HCT116 (cell line): Measurements from ENCODE around the gene SLC15A2.

Experiments used
- CEBPB ChIP-seq: IDR thresholded peaks from 2 replicates; pipeline ENCODE4 v1.6.1; 2012; ENCODE audit warnings: low read depth
- CTCF ChIP-seq, 3 experiments: fragments of 200-600 bp in 1 of 3; sonication (generic) in 1 of 3; IDR thresholded peaks in 2 of 3; conservative IDR thresholded peaks in 1 of 3; 2 replicates each; pipeline ENCODE4 v1.5.1; 2012 to 2017; ENCODE audit warnings: low read depth in 2 of 3, low read length in 2 of 3, antibody characterized with exemption in 1 of 3, borderline replicate concordance in 1 of 3, control low read depth in 1 of 3, mild to moderate bottlenecking in 1 of 3, mixed read lengths in 1 of 3, mixed run types in 1 of 3, moderate library complexity in 1 of 3; ENCODE audit not compliant: insufficient read depth in 1 of 3
- MAX ChIP-seq: IDR thresholded peaks from 2 replicates; pipeline ENCODE4 v1.6.1; 2012
- POLR2AphosphoS5 ChIP-seq: IDR thresholded peaks from 2 replicates; pipeline ENCODE4 v1.6.1; 2011; ENCODE audit warnings: mild to moderate bottlenecking, low read depth, low read length, moderate library complexity
- RAD21 ChIP-seq: IDR thresholded peaks from 2 replicates; pipeline ENCODE4 v1.6.1; 2012; ENCODE audit warnings: low read depth, mild to moderate bottlenecking
- TCF7L2 ChIP-seq: IDR thresholded peaks from 2 replicates; pipeline ENCODE4 v1.7.0; 2011; ENCODE audit warnings: borderline replicate concordance, inconsistent platforms; ENCODE audit not compliant: insufficient read depth, insufficient read length; ENCODE audit errors: extremely low read depth

GRCh38 chr3:121926380-121926779 lies 32.2 kb downstream of the SLC15A2 start:
- no peak for TF ChIP-seq CEBPB
- no peak for TF ChIP-seq MAX
- TF ChIP-seq CTCF (IDR thresholded peaks at IDR 0.05 in 2 of 3, conservative IDR thresholded peaks at IDR 0.05 in 1 of 3; ENCODE audit: borderline replicate concordance in 1 of 3, insufficient read depth in 1 of 3, low read depth in 2 of 3, low read length in 2 of 3): no peak
- TF ChIP-seq TCF7L2: no peak
- TF ChIP-seq RAD21: no peak
- no peak for TF ChIP-seq POLR2AphosphoS5
